Measurements from ENCODE around the gene GATB. TPM values are rescaled to one million over a fixed set of nuclear protein-coding genes. Genes with fewer than 3 reads are reported as not detected.

Gene GATB
- total and polyA plus RNA-seq, 2 donors (not counting 3 experiments of a cell fraction or from before 2014, with no cell fraction given): 14.4 to 17.7 TPM

DNA sequence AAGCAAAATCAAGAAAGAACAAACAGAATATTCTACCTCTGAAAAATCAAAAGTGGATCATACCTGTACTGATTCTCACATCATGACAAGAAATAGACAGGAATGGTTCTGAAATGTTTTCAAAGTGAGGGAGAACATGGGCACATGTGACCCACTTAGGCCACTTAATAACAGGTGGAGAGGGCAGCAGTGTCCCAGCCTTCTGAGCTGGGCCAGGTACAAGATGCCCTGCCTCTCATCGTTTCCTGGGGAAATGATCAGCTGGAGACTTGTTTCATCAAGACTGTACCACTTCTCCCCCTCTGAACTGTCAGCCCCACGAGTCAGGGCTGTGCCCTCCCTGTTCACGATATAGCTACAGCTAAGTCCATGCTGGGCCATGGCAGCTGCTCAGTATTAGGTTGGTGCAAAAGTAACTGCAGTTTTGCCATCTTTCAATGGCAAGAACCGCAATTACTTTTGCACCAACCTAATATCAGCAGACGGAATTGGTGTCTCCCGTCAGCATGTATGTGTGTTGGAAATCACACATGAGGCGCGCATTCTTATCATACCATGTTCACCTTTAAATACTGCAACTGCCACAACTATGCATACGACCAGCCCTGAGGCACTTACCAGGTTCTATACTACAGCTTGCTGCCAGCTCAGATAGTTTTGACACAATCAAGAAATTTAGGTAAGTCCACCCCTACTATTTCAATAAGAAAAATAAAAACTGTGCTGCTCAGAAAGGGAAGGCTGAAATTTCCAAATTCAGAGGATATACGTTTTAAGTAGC is 71.4 kb downstream of the GATB start:
- Histone ChIP-seq H2AFZ (ENCODE audit: low read depth, low read length) (no peak overlapping the region), H3K27ac (ENCODE audit: insufficient read depth, low read depth, low read length) (no peak overlapping the region), H3K9me3 (replicated peaks; ENCODE audit: control insufficient read depth, insufficient read depth, low read length) (no peaks in the 10 kb centered on the region), H3K9ac (replicated peaks; ENCODE audit: extremely low read depth, insufficient read depth, low read length) (no peak overlapping the region), H3K4me1 (ENCODE audit: control insufficient read depth, extremely low read depth, insufficient read depth, low read length) (peaks cover 13% of the 10 kb centered on the region), H3K36me3 (ENCODE audit: control insufficient read depth in 2 of 2, extremely low read depth in 1 of 2, insufficient read depth in 2 of 2, low read length in 2 of 2) (no peaks in the 10 kb centered on the region), H3K27me3 (ENCODE audit: control insufficient read depth in 2 of 2, insufficient read depth in 2 of 2, low read length in 2 of 2) (no peaks in the 10 kb centered on the region), H3K4me2 (ENCODE audit: insufficient read depth, low read length) (no peak overlapping the region), H3K9me1 (replicated peaks; ENCODE audit: control insufficient read depth, extremely low read depth, insufficient read depth, low read length) (no peaks in the 10 kb centered on the region), H3K79me2 (ENCODE audit: control insufficient read depth, insufficient read depth, low read length) (no peaks in the 10 kb centered on the region), H4K20me1 (replicated peaks; ENCODE audit: control insufficient read depth, extremely low read depth, insufficient read depth, low read length) (no peaks in the 10 kb centered on the region), H3K4me3 (replicated peaks in 1 of 3; ENCODE audit: insufficient read depth in 1 of 3, low read depth in 1 of 3, low read length in 3 of 3) (no peak overlapping the region)
- intact Hi-C loops (cut with micrococcal nuclease) (no loop called here), dilution Hi-C loops (cut with MboI; ENCODE audit: extremely low pct_ligation_motif_present, low sequenced_read_pairs) (no loop called here)
- ChIA-PET CTCF (no interaction called here), POLR2A (no interaction called here)
- no peak for DNase-seq (ENCODE audit: low read depth, low spot score)
- FAIRE-seq: no peak
- no TSS peak for BruUV-seq (replicated peaks)
- no peak for TF ChIP-seq MYC (IDR thresholded peaks at IDR 0.05; ENCODE audit: low read depth, low read length)
- TF ChIP-seq, protein P1, sequence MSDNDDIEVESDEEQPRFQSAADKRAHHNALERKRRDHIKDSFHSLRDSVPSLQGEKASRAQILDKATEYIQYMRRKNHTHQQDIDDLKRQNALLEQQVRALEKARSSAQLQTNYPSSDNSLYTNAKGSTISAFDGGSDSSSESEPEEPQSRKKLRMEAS (IDR thresholded peaks at IDR 0.05; ENCODE audit: insufficient read depth, insufficient read length): no peak
- no peak for TF ChIP-seq FOS (IDR thresholded peaks at IDR 0.05; ENCODE audit: borderline replicate concordance, insufficient read depth, low read length)
- TF ChIP-seq POLR2AphosphoS5 (IDR thresholded peaks at IDR 0.05; ENCODE audit: insufficient read depth, low read depth, low read length): no peak
- no peak for TF ChIP-seq JUN (IDR thresholded peaks at IDR 0.05; ENCODE audit: borderline replicate concordance, insufficient read depth, insufficient read length, low read depth)
- TF ChIP-seq EZH2 (IDR thresholded peaks at IDR 0.05; ENCODE audit: borderline replicate concordance, low read depth, low read length, severe bottlenecking): no peak
- TF ChIP-seq POLR2A (IDR thresholded peaks at IDR 0.05; ENCODE audit: low read depth, low read length): no peak
- TF ChIP-seq, protein P2, sequence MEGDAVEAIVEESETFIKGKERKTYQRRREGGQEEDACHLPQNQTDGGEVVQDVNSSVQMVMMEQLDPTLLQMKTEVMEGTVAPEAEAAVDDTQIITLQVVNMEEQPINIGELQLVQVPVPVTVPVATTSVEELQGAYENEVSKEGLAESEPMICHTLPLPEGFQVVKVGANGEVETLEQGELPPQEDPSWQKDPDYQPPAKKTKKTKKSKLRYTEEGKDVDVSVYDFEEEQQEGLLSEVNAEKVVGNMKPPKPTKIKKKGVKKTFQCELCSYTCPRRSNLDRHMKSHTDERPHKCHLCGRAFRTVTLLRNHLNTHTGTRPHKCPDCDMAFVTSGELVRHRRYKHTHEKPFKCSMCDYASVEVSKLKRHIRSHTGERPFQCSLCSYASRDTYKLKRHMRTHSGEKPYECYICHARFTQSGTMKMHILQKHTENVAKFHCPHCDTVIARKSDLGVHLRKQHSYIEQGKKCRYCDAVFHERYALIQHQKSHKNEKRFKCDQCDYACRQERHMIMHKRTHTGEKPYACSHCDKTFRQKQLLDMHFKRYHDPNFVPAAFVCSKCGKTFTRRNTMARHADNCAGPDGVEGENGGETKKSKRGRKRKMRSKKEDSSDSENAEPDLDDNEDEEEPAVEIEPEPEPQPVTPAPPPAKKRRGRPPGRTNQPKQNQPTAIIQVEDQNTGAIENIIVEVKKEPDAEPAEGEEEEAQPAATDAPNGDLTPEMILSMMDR (IDR thresholded peaks at IDR 0.05; ENCODE audit: extremely low read depth in 1 of 2, insufficient read depth in 1 of 2, low read depth in 1 of 2, low read length in 2 of 2): no peak
- TF ChIP-seq GATA2 (IDR thresholded peaks at IDR 0.05; ENCODE audit: insufficient read depth, insufficient read length, low read depth, low read length): no peak
